Retinal pigment epithelial cell (primary cell): Measurements from ENCODE around the gene SCLY.

Experiments used
- DNase-seq: peaks from one replicate; pipeline ENCODE4 v3.0.0-alpha.2; 2010; ENCODE audit warnings: low read depth
- H3K4me3 ChIP-seq: 2 replicates; pipeline ENCODE4 v1.5.1; 2011; ENCODE audit warnings: mild to moderate bottlenecking, low read length, control low read depth, moderate library complexity
- TF ChIP-seq, protein P1 (sequence below): conservative IDR thresholded peaks from 2 replicates; pipeline ENCODE4 v1.5.1; 2011; ENCODE audit warnings: low read depth, low read length, control low read depth, inconsistent platforms

The SCLY gene

DNA sequence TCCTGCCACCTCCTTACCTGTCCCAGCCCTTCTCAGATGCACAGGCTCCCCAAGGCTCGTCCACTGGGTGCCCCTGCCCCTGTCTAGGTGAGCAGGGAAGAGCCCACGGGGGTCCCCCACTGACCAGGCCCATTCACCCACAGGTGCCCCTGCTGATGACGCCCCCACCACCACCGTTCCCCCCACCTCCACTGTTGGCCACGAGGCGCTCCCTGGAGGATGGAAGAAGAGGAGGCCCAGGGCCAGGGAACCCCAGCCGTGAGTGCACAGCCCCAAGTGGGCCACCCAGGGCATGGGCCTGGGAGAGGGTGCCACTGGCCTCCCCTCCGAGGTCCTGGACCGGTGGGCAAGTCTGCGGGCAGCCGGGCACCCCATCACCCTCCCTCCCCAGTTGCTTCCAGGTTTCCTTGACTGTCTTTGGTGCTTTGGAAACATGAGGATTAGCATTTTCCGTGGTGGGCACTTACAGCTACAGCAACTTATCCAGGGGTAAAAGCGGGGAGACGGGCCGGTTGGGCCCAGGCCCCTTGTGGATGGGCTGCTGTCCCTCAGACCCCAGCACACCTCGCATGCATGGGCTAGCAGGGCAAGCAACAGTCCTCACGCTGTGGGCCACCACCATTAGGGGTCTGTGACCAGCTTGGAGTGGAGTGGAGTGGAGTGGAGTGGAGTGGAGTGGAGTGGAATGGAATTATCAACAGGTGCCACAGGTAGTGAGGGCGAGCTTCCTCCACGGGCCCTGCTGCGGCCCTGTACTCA lies 64.5 kb downstream of the SCLY start:
- no peak for DNase-seq
- H3K4me3 ChIP-seq = no peak overlapping the region
- TF ChIP-seq, protein P1, sequence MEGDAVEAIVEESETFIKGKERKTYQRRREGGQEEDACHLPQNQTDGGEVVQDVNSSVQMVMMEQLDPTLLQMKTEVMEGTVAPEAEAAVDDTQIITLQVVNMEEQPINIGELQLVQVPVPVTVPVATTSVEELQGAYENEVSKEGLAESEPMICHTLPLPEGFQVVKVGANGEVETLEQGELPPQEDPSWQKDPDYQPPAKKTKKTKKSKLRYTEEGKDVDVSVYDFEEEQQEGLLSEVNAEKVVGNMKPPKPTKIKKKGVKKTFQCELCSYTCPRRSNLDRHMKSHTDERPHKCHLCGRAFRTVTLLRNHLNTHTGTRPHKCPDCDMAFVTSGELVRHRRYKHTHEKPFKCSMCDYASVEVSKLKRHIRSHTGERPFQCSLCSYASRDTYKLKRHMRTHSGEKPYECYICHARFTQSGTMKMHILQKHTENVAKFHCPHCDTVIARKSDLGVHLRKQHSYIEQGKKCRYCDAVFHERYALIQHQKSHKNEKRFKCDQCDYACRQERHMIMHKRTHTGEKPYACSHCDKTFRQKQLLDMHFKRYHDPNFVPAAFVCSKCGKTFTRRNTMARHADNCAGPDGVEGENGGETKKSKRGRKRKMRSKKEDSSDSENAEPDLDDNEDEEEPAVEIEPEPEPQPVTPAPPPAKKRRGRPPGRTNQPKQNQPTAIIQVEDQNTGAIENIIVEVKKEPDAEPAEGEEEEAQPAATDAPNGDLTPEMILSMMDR = no peak

DNA sequence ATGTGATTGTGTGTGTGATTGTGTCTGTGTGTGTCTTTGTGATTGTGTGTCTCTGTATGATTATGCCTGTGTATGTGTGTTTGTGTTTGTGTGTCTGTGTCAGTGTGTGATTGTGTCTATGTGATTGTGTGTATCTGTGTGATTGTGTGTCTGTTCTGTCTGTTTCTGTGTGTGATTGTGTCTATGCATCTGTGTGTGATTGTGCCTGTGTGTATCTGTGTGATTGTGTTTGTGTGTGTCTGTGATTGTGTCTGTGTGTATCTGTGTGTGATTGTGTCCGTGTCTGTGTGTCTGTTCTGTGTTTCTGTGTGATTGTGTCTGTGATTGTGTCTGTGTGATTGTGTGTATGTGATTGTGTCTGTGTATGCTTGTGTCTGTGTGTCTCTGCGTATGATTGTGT lies 65.5 kb downstream of the SCLY start:
- DNase-seq = no peak
- TF ChIP-seq, protein P1 = no peak
- no peak overlapping the region for H3K4me3 ChIP-seq

DNA sequence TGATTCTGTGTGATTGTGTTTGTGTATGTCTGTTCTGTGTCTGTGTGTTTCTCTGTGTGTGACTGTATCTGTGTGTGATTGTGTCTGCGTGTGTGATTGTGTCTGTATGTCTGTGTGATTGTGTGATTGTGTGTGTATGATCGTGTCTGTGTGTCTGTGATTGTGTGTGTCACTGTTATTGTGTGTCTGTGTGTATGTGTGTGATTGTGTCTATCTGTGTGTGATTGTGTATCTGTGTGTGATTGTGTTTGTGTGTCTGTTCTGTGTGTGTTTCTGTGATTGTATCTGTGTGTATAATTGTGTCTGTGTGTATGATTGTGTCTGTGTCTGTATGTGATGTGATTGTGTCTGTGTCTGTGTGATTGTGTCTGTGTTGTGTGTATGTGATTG lies 66.0 kb downstream of the SCLY start:
- DNase-seq = no peak
- H3K4me3 ChIP-seq = peak overlapping the region; percentile 42
- TF ChIP-seq, protein P1 = no peak

DNA sequence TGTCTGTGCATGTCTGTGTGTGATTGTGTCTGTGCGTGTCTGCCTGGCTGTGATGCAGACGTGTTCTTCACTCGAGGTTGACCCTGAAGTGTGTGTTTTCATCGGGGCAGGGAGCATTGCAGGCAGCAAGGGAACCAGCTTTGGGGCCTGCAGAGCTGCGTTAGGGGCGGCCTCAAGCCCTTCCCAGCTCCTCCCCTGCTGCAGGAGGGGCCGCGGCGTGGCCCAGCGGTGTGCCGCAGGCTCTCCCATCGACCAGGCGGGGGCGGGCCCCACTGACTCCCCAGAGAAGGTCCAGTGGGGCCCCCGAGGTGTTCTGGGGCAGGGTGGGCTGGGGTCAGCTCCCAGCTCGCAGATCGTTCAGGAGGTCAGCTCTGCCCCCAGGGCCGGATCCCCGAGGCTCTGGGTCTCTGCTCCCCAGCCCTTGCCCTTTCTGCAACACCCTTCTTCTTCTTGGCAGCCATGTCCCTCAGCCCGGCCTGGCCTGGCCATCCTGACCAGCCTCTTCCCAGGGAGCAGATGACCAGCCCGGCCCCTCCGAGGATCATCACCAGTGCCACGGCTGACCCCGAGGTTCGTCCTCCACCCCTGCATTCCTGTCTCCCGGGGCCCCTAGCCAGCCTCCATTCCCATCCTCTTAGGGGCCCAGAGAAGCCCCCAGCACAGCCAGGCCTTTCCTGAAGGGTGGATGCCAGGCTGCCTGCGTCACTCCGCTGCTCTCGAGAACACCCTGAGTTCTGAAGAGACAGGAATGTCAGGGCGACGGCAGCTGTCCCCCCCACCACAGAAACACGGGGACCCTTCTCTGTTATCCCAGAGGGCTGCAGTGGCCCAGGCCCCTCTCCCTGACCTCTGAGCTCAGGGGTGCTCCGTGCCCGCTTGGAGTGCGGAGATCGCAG lies 66.6 kb downstream of the SCLY start:
- TF ChIP-seq, protein P1 = peak; percentile 32
- peak overlapping the region; percentile 42 for H3K4me3 ChIP-seq
- no peak for DNase-seq

DNA sequence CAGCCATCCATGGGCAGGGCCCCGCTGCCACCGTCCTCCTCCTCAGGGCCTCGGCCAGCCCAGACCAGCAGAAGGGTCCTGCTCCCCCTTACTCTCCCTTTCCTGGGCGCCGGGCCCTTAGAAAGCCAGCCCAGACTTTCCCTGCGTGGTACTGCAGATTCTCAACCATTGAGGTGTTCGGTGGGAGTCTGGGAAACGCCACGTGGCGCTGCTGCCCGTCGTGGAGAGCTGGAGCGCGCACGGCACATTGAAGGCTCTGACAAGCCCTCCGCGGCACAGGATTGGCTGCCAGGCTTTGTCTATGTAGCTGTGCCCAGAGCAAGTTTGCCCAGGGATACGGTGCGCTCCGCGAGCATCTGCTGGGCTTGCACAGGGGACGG lies 67.2 kb downstream of the SCLY start:
- H3K4me3 ChIP-seq = peak overlapping the region; percentile 42
- no peak for DNase-seq
- TF ChIP-seq, protein P1 = no peak

DNA sequence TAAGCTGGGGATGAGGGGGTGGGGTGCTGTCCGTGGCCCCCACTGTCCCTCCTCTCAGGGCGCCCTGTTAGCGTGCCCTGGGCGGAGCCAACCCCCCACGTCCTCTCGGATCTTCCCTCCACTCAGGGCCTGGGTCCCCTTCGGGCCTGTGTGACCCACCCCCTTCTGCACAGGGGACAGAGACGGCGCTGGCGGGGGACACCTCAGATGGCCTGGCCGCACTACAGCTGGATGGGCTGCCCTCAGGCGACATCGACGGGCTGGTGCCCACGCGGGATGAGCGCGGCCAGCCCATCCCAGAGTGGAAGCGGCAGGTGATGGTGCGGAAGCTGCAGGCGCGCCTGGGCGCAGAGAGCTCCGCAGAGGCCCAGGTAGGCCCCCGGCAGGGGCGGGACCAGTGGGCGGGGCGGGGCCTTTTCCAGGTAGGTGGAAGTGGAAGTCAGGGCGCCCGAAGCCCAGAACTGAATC lies 67.8 kb downstream of the SCLY start:
- TF ChIP-seq, protein P1 = no peak
- no peak for DNase-seq

More for the DNA sequence above, 67.8 kb downstream of the SCLY start:
- H3K4me3 ChIP-seq = no peak overlapping the region
